ENCODE measurements around the gene ZNF316. TPM values are rescaled to one million over a fixed set of nuclear protein-coding genes. Genes with fewer than 3 reads are reported as not detected.

The ZNF316 gene
- total RNA-seq, 2 donors from 2014 or later = 21.4 to 29.6 TPM

DNA sequence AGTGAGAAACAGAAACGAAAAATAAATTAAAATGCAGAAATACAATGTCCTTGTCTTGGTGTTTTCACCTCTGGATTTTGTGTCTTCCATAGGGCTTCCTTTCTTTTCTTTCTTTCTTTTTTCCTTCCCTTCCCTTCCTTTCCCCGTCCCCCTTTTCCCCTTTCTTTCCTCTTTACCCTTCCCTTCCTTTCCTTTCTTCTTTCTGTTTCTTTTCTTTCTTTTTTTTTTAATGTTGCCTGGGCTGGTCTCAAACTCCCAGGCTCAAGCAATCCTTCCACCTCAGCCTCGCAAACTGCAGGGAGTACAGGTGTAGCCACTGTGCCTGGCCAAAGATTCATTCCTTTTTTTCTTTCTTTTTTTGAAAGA is 12.9 kb upstream of the ZNF316 start:
- Histone ChIP-seq H3K4me1 (ENCODE audit: control insufficient read depth, insufficient read depth, low read length) (no peaks in the 10 kb centered on the region), H3K27ac (ENCODE audit: low read depth, low read length) (no peak overlapping the region), H3K36me3 (ENCODE audit: control insufficient read depth, insufficient read depth, low read length) (peaks cover 13% of the 10 kb centered on the region), H3K9me3 (ENCODE audit: control insufficient read depth, low read length) (no peaks in the 10 kb centered on the region), H3K4me3 (ENCODE audit: low read length) (no peak overlapping the region), H3K27me3 (ENCODE audit: control insufficient read depth, insufficient read depth, low read length, poor library complexity, severe bottlenecking) (no peaks in the 10 kb centered on the region), H3K9ac (ENCODE audit: extremely low read depth, low read length, poor library complexity, severe bottlenecking) (no peak overlapping the region)
- H3K36me3 Mint-ChIP-seq (ENCODE audit: low read depth) = peaks cover 42% of the 10 kb centered on the region
- TF ChIP-seq, protein P1, sequence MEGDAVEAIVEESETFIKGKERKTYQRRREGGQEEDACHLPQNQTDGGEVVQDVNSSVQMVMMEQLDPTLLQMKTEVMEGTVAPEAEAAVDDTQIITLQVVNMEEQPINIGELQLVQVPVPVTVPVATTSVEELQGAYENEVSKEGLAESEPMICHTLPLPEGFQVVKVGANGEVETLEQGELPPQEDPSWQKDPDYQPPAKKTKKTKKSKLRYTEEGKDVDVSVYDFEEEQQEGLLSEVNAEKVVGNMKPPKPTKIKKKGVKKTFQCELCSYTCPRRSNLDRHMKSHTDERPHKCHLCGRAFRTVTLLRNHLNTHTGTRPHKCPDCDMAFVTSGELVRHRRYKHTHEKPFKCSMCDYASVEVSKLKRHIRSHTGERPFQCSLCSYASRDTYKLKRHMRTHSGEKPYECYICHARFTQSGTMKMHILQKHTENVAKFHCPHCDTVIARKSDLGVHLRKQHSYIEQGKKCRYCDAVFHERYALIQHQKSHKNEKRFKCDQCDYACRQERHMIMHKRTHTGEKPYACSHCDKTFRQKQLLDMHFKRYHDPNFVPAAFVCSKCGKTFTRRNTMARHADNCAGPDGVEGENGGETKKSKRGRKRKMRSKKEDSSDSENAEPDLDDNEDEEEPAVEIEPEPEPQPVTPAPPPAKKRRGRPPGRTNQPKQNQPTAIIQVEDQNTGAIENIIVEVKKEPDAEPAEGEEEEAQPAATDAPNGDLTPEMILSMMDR (conservative IDR thresholded peaks at IDR 0.05) = no peak
- H3K4me3 Mint-ChIP-seq = no peak overlapping the region
- H3K4me1 Mint-ChIP-seq = no peaks in the 10 kb centered on the region
- no peak for DNase-seq
- 93 to 100% methylated on average over 2 to 3 of the region's 3 CpGs for WGBS, 2 experiments (ENCODE audit: insufficient coverage in 1 of 2, insufficient read length in 1 of 2)
- H3K9me3 Mint-ChIP-seq = peaks cover 6% of the 10 kb centered on the region
- H3K27ac Mint-ChIP-seq = peak overlapping the region; percentile 48
- no peaks in the 10 kb centered on the region for H3K27me3 Mint-ChIP-seq (ENCODE audit: insufficient read depth)

DNA sequence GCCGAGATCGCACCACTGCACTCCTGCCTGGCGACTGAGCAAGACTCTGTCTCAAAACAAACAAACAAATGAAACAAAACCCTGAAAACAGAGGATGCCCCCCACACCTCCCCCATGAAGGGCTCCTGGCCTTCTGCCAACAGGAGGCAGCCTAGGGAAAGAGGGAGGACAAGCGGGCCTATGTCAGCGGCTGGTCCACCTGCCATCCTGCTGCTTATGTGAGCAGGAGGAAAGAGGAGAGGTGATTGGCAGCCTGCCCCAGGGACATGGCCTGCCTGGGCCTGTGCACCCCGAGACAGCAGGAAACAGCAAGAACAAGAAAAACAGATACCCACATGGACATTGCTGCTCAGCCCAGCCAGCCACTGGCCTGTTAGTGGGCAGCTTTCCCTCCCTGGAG is 9.1 kb upstream of the ZNF316 start:
- Mint-ChIP-seq H3K9me3 (no peaks in the 10 kb centered on the region), H3K36me3 (ENCODE audit: low read depth) (peaks cover 16% of the 10 kb centered on the region), H3K4me3 (no peak overlapping the region), H3K27ac (no peak overlapping the region), H3K4me1 (peaks cover 2% of the 10 kb centered on the region), H3K27me3 (ENCODE audit: insufficient read depth) (no peaks in the 10 kb centered on the region)
- DNase-seq = no peak
- no peak overlapping the region for H3K27ac ChIP-seq (ENCODE audit: low read depth, low read length)
- no peaks in the 10 kb centered on the region for H3K4me1 ChIP-seq (ENCODE audit: control insufficient read depth, insufficient read depth, low read length)
- no peak overlapping the region for H3K4me3 ChIP-seq (ENCODE audit: low read length)
- WGBS, 2 experiments (ENCODE audit: insufficient coverage in 1 of 2, insufficient read length in 1 of 2) = 91 to 100% methylated on average over 2 to 6 of the region's 6 CpGs
- peaks cover 7% of the 10 kb centered on the region for H3K36me3 ChIP-seq (ENCODE audit: control insufficient read depth, insufficient read depth, low read length)
- no peak overlapping the region for H3K9ac ChIP-seq (ENCODE audit: extremely low read depth, low read length, poor library complexity, severe bottlenecking)
- TF ChIP-seq, protein P1 (conservative IDR thresholded peaks at IDR 0.05) = peak; percentile 23
- H3K9me3 ChIP-seq (ENCODE audit: control insufficient read depth, low read length) = no peaks in the 10 kb centered on the region
- H3K27me3 ChIP-seq (ENCODE audit: control insufficient read depth, insufficient read depth, low read length, poor library complexity, severe bottlenecking) = no peaks in the 10 kb centered on the region

GRCh38 chr7:6630007-6630849 is 6.9 kb upstream of the ZNF316 start:
- Mint-ChIP-seq H3K27ac (peak overlapping the region; percentile 52), H3K27me3 (ENCODE audit: insufficient read depth) (no peaks in the 10 kb centered on the region), H3K9me3 (no peaks in the 10 kb centered on the region), H3K4me1 (peaks cover 3% of the 10 kb centered on the region), H3K36me3 (ENCODE audit: low read depth) (peaks cover 2% of the 10 kb centered on the region), H3K4me3 (no peak overlapping the region)
- Histone ChIP-seq H3K27ac (ENCODE audit: low read depth, low read length) (no peak overlapping the region), H3K4me1 (ENCODE audit: control insufficient read depth, insufficient read depth, low read length) (no peaks in the 10 kb centered on the region), H3K9ac (ENCODE audit: extremely low read depth, low read length, poor library complexity, severe bottlenecking) (no peak overlapping the region), H3K36me3 (ENCODE audit: control insufficient read depth, insufficient read depth, low read length) (no peaks in the 10 kb centered on the region), H3K27me3 (ENCODE audit: control insufficient read depth, insufficient read depth, low read length, poor library complexity, severe bottlenecking) (no peaks in the 10 kb centered on the region), H3K9me3 (ENCODE audit: control insufficient read depth, low read length) (no peaks in the 10 kb centered on the region), H3K4me3 (ENCODE audit: low read length) (no peak overlapping the region)
- TF ChIP-seq, protein P1 (conservative IDR thresholded peaks at IDR 0.05) = no peak
- no peak for DNase-seq
- 88 to 92% methylated on average over 7 to 11 of the region's 11 CpGs for WGBS, 2 experiments (ENCODE audit: insufficient coverage in 1 of 2, insufficient read length in 1 of 2)

Measured in endodermal cell (in vitro differentiated cells).